NCI-H146 (cell line): Measurements from ENCODE around the gene CARS2.

Source experiments
- DNase-seq: peaks from one replicate; lab custom pipeline; 2025; lab: John Stamatoyannopoulos, UW

The CARS2 gene

GRCh38 chr13:110652231-110652730, 53.6 kb downstream of the CARS2 start:
- DNase-seq = no peak

GRCh38 chr13:110651726-110652230, 54.1 kb downstream of the CARS2 start:
- DNase-seq = no peak

- no peak for DNase-seq
Measured at GRCh38 chr13:110651271-110651670, 54.6 kb downstream of the CARS2 start.

- DNase-seq = no peak
Measured at GRCh38 chr13:110650436-110650835, 55.5 kb downstream of the CARS2 start.

- DNase-seq = no peak
Measured at GRCh38 chr13:110649551-110649950, 56.4 kb downstream of the CARS2 start.

- no peak for DNase-seq
Measured at GRCh38 chr13:110648848-110649421, 57.0 kb downstream of the CARS2 start.

- no peak for DNase-seq
Measured at GRCh38 chr13:110648146-110648819, 57.6 kb downstream of the CARS2 start.

GRCh38 chr13:110647365-110647737, 58.6 kb downstream of the CARS2 start:
- DNase-seq = no peak

- DNase-seq = no peak
Measured at GRCh38 chr13:110646442-110647364, 59.2 kb downstream of the CARS2 start.

GRCh38 chr13:110645750-110646149, 60.2 kb downstream of the CARS2 start:
- DNase-seq = no peak

- DNase-seq = no peak
Measured at GRCh38 chr13:110644892-110645521, 60.9 kb downstream of the CARS2 start.

- DNase-seq = no peak
Measured at GRCh38 chr13:110643768-110644421, 62.0 kb downstream of the CARS2 start.

GRCh38 chr13:110643324-110643723, 62.6 kb downstream of the CARS2 start:
- no peak for DNase-seq

- no peak for DNase-seq
Measured at GRCh38 chr13:110642291-110642981, 63.5 kb downstream of the CARS2 start.

GRCh38 chr13:110641055-110642015, 64.6 kb downstream of the CARS2 start:
- no peak for DNase-seq

GRCh38 chr13:110640591-110641029, 65.3 kb downstream of the CARS2 start:
- DNase-seq = no peak

- DNase-seq = no peak
Measured at GRCh38 chr13:110639935-110640334, 66.0 kb downstream of the CARS2 start.

GRCh38 chr13:110638814-110639806, 66.8 kb downstream of the CARS2 start:
- no peak for DNase-seq
